NT2/D1 (cell line): ENCODE data around the gene KIR3DL1.
"Not testable (repeated sequence)": the region's sequence is repeated elsewhere in the genome, so short reads cannot be mapped to it uniquely, and the experiment has no call there.

ENCODE experiments used
- DNase-seq: peaks from one replicate; pipeline ENCODE4 v3.0.0-alpha.2; 2011; ENCODE audit warnings: low read depth, low spot score
- H3K27me3 ChIP-seq: 2 replicates; pipeline ENCODE4 v1.6.0; 2011; ENCODE audit warnings: mild to moderate bottlenecking; ENCODE audit not compliant: insufficient read length, insufficient read depth
- H3K36me3 ChIP-seq: 2 replicates; pipeline ENCODE4 v1.6.1; 2011; ENCODE audit warnings: mild to moderate bottlenecking, low read length, mixed read lengths; ENCODE audit not compliant: insufficient read depth, insufficient read length
- H3K4me1 ChIP-seq: 2 replicates; pipeline ENCODE4 v1.5.1; 2011; ENCODE audit not compliant: insufficient read depth, insufficient read length
- H3K4me3 ChIP-seq: 2 replicates; pipeline ENCODE4 v1.5.1; 2011; ENCODE audit warnings: low read depth; ENCODE audit not compliant: insufficient read length
- H3K9ac ChIP-seq: 2 replicates; pipeline ENCODE4 v1.6.0; 2011; ENCODE audit warnings: low read depth; ENCODE audit not compliant: insufficient read length
- H3K9me3 ChIP-seq: 2 replicates; pipeline ENCODE4 v1.5.1; 2011; ENCODE audit warnings: mild to moderate bottlenecking, low read length; ENCODE audit not compliant: insufficient read depth
- SUZ12 ChIP-seq: IDR thresholded peaks from 2 replicates; pipeline ENCODE4 v1.6.1; 2011; ENCODE audit not compliant: insufficient read length, insufficient read depth; ENCODE audit errors: extremely low read depth
- YY1 ChIP-seq: IDR thresholded peaks from 2 replicates; pipeline ENCODE4 v1.6.1; 2011; ENCODE audit not compliant: insufficient read length, insufficient read depth
- ZNF274 ChIP-seq: IDR thresholded peaks from 2 replicates; pipeline ENCODE4 v1.6.1; 2011; ENCODE audit warnings: mild to moderate bottlenecking, low read depth, low read length

The KIR3DL1 gene

DNA sequence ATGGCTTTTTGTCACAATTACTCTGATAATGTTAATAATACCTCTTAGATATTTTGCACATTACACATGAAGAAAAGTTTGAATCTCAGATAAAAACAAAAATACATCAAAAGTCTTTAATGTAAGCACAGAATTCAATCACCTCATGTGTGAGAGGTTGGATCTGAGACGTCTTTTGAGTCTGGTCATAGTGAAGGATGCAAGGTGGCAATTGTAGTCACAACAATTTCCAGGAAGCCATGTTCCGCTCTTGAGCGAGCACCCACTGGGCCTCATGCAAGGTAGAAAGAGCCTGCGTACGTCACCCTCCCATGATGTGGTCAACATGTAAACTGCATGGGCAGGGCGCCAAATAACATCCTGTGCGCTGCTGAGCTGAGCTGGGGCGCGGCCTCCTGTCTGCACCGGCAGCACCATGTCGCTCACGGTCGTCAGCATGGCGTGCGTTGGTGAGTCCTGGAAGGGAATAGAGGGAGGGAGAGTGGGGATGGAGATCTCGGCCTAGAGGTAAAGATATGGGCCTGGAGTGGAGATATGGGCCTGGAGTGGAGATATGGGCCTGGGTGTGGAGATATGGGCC is 33.9 kb downstream of the KIR3DL1 start, which contains the start of gene KIR3DL2:
Gene KIR3DL2 (plus strand): TSS at position 383 of the 580 bp plus-strand sequence. CDS start 33 bp downstream, at position 416.
- peaks cover 21% of the 10 kb centered on the region for H3K27me3 ChIP-seq
- not testable (repeated sequence) for H3K4me1 ChIP-seq, H3K4me3 ChIP-seq, DNase-seq, H3K9me3 ChIP-seq, H3K9ac ChIP-seq, H3K36me3 ChIP-seq

DNA sequence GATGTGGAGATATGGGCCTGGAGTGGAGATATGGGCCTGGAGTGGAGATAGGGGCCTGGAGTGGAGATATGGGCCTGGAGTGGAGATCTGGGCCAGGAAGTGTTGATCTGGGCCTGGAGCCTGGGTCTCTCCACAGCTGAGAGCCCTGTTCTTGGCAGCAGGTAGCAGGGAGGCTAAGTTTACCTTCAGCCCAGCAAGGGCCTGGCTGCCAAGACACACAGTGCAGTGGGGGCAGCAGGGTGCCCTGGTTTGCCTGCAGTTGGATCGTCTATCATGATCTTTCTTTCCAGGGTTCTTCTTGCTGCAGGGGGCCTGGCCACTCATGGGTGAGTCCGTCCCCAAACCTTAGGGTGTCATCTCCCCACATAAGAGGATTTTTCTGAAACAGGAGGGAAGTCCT is 34.7 kb downstream of the KIR3DL1 start:
- Histone ChIP-seq H3K36me3 (no peaks in the 10 kb centered on the region), H3K4me1 (no peaks in the 10 kb centered on the region), H3K27me3 (peaks cover 29% of the 10 kb centered on the region), H3K4me3 (no peak overlapping the region), H3K9ac (no peak overlapping the region), H3K9me3 (no peaks in the 10 kb centered on the region)
- no peak for TF ChIP-seq ZNF274
- no peak for TF ChIP-seq SUZ12
- no peak for TF ChIP-seq YY1
- no peak for DNase-seq

DNA sequence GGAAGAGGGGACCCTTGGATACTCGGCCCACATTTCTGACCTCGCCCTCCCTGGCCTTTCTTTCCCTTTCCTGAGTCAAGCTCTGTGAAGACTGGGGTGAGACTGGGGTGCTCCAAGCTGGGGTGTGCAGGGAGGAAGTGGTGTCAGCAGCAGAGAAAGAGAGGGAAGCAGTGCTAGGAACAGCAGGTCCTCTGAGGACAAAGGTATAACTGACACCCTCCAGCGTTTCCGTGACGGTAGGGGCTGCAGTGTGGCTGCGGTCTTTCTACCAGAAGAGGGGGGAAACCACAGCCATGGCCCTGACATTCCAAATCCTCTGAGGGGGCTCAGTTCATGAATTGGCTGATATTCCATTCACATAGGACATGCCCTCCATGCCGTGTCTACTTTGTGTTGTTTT is 35.1 kb downstream of the KIR3DL1 start:
- no peak for TF ChIP-seq ZNF274
- TF ChIP-seq SUZ12 = no peak
- TF ChIP-seq YY1 = no peak
- H3K4me3 ChIP-seq = no peak overlapping the region
- no peak overlapping the region for H3K9ac ChIP-seq

DNA sequence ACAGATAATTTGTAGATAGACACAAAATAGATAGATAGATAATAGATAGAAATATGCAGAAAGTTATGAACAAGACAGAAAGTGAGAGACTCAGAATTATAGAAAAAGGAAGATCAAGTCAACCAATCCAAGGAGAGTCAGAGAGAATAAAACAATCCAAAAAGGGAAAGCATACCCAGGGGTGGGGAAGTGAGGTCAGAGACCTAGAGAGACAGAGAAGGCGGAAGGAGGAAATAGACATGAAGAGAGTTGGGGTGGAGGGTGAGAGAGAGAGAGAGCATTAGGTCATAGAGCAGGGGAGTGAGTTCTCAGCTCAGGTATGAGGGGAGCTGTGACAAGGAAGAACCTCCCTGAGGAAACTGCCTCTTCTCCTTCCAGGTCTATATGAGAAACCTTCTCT is 39.0 kb downstream of the KIR3DL1 start:
- DNase-seq, H3K36me3 ChIP-seq, H3K9me3 ChIP-seq, H3K9ac ChIP-seq, H3K4me1 ChIP-seq, H3K4me3 ChIP-seq: not testable (repeated sequence)
- H3K27me3 ChIP-seq = peaks cover 36% of the 10 kb centered on the region

More for the DNA sequence above, 35.1 kb downstream of the KIR3DL1 start:
- peaks cover 29% of the 10 kb centered on the region for H3K27me3 ChIP-seq
- DNase-seq = no peak
- H3K4me1 ChIP-seq = no peaks in the 10 kb centered on the region
- no peaks in the 10 kb centered on the region for H3K36me3 ChIP-seq
- H3K9me3 ChIP-seq = no peaks in the 10 kb centered on the region

DNA sequence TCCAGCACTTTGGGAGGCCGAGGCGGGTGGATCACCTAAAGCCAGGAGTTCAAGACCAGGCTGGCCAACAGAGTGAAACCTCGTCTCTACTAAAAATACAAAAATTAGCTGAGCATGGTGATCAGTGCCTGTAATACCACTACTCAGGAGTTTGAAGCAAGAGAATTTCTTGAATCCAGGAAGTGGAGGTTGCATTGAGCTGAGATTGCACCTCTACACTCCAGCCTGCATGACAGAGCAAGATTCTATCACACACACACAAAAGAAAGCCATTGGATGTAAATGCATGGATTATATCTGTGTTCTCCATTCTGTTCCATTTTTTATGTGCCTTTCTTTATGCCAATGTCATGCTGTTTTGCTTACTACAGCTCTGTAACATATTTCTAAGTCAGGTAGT is 42.2 kb downstream of the KIR3DL1 start:
- not testable (repeated sequence) for H3K9ac ChIP-seq, H3K4me1 ChIP-seq, H3K4me3 ChIP-seq, H3K36me3 ChIP-seq, H3K9me3 ChIP-seq, DNase-seq
- peaks cover 33% of the 10 kb centered on the region for H3K27me3 ChIP-seq

DNA sequence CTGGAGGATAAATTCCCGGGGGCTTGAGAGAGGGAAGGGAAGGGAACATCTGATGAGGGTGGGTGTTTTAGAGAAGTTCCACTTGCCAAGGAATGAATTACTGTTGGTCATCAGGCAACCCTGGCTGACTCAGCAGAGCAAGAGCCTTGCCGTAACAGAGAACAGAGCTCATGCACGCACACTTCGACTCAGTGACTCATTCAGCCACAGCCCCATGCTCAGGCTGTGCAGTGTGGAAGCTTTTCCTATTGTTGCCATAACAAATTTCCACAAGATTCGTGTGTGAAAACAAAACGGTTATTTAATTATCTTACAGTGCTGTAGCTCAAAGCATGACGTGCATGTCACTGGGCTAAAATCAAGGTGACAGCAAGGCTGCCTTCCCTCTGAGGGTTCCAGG is 43.2 kb downstream of the KIR3DL1 start:
- H3K9me3 ChIP-seq, H3K36me3 ChIP-seq, H3K4me1 ChIP-seq, DNase-seq, H3K9ac ChIP-seq, H3K4me3 ChIP-seq: not testable (repeated sequence)
- peaks cover 25% of the 10 kb centered on the region for H3K27me3 ChIP-seq

DNA sequence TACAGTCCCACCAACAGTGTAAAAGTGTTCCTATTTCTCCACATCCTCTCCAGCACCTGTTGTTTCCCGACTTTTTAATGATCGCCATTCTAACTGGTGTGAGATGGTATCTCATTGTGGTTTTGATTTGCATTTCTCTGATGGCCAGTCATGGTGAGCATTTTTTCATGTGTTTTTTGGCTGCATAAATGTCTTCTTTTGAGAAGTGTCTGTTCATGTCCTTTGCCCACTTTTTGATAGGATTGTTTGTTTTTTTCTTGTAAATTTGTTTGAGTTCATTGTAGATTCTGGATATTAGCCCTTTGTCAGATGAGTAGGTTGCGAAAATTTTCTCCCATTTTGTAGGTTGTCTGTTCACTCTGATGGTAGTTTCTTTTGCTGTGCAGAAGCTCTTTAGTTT is 47.2 kb downstream of the KIR3DL1 start:
- not testable (repeated sequence) for H3K4me1 ChIP-seq, DNase-seq

DNA sequence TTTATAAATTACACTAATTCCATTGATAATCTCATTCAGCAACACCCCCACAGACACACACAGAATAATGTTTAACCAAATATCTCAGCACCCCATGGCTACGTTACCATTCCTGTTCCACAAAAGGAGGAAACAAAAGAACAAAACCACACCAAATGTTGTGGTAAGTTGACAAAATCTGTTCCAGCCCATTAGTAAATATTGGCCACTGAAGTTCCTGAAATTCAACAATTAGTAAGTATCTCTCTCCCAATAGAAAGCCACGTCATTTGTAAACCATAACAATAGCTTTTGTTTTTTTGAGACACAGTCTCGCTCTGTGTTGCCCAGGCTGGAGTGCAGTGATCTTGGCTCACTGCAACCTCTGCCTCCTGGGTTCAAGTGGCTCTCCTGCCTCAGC is 55.4 kb downstream of the KIR3DL1 start:
- TF ChIP-seq SUZ12 = no peak
- TF ChIP-seq ZNF274 = no peak
- no peak for TF ChIP-seq YY1
- Histone ChIP-seq H3K9me3 (no peaks in the 10 kb centered on the region), H3K27me3 (peaks cover 4% of the 10 kb centered on the region), H3K36me3 (no peaks in the 10 kb centered on the region), H3K4me3 (no peak overlapping the region), H3K9ac (no peak overlapping the region), H3K4me1 (no peaks in the 10 kb centered on the region)
- no peak for DNase-seq

More for the DNA sequence above, 47.2 kb downstream of the KIR3DL1 start:
- not testable (repeated sequence) for H3K36me3 ChIP-seq, H3K4me3 ChIP-seq, H3K9me3 ChIP-seq, H3K9ac ChIP-seq
- H3K27me3 ChIP-seq = peaks cover 24% of the 10 kb centered on the region
